A673 (cell line): ENCODE data around the gene HNRNPUL1. TPM values are rescaled to one million over a fixed set of nuclear protein-coding genes. Genes with fewer than 3 reads are reported as not detected.

ENCODE experiments used
- BruUV-seq: library from RNA; stranded (reverse); fragments of 400-500 nt; replicated peaks from 2 replicates; lab custom pipeline; 2021; lab: Mats Ljungman, UMichigan
- CTCF ChIA-PET: fragments of 300-600 bp; sonication (Branson Sonifier 250); formaldehyde crosslinking; loops from one replicate; lab custom pipeline; 2022; ENCODE audit warnings: antibody characterized with exemption; lab: Charles Lee
- POLR2A ChIA-PET: fragments of 300-600 bp; sonication (Branson Sonifier 250); formaldehyde crosslinking; loops from one replicate; lab custom pipeline; 2022; ENCODE audit warnings: antibody characterized with exemption; ENCODE audit not compliant: low non-redundant PET; lab: Charles Lee
- DNase-seq: peaks from one replicate; pipeline ENCODE4 v3.0.0-alpha.2; 2015; ENCODE audit warnings: low spot score
- H3K27ac ChIP-seq: fragments of 200-600 bp; sonication (generic); 2 replicates; pipeline ENCODE4 v1.5.1; 2016; ENCODE audit warnings: mixed run types, low read depth, mild to moderate bottlenecking, mixed read lengths, antibody characterized with exemption, low read length; ENCODE audit not compliant: poor library complexity, severe bottlenecking
- H3K27me3 ChIP-seq: fragments of 200-600 bp; sonication (generic); replicated peaks from 2 replicates; pipeline ENCODE4 v1.6.1; 2017; ENCODE audit warnings: mixed run types, low read depth, mild to moderate bottlenecking, mixed read lengths, antibody characterized with exemption, low read length; ENCODE audit not compliant: insufficient read depth, poor library complexity
- H3K36me3 ChIP-seq: fragments of 200-600 bp; sonication (generic); 2 replicates; pipeline ENCODE4 v1.6.1; 2016; ENCODE audit warnings: mixed run types, mild to moderate bottlenecking, mixed read lengths, antibody characterized with exemption, low read length; ENCODE audit not compliant: insufficient read depth, poor library complexity, severe bottlenecking
- H3K4me1 ChIP-seq: fragments of 200-600 bp; sonication (generic); 2 replicates; pipeline ENCODE4 v1.6.1; 2017; ENCODE audit warnings: mixed run types, mild to moderate bottlenecking, mixed read lengths, antibody characterized with exemption, low read length; ENCODE audit not compliant: insufficient read depth, poor library complexity, severe bottlenecking
- H3K4me3 ChIP-seq: fragments of 200-600 bp; sonication (generic); 2 replicates; pipeline ENCODE4 v1.5.1; 2016; ENCODE audit warnings: low read depth, mixed run types, mild to moderate bottlenecking, mixed read lengths, low read length; ENCODE audit not compliant: poor library complexity, severe bottlenecking
- H3K9me3 ChIP-seq: fragments of 200-600 bp; sonication (generic); 2 replicates; pipeline ENCODE4 v1.6.1; 2016; ENCODE audit warnings: mixed run types, low read depth, mild to moderate bottlenecking, mixed read lengths, antibody characterized with exemption, low read length; ENCODE audit not compliant: poor library complexity, severe bottlenecking
- EZH2 ChIP-seq: fragments of 200-600 bp; sonication (generic); IDR thresholded peaks from 2 replicates; pipeline ENCODE4 v1.6.1; 2017; ENCODE audit warnings: borderline replicate concordance, low read depth, mild to moderate bottlenecking, mixed read lengths, antibody characterized with exemption, low read length; ENCODE audit not compliant: poor library complexity, severe bottlenecking
- intact Hi-C: fragments of 100-400 bp; cut with micrococcal nuclease; formaldehyde crosslinking; loops from one replicate; pipeline ENCODE4 v1.10.0; 2022; ENCODE audit not compliant: unreplicated experiment
- total RNA-seq: library from RNA; stranded (reverse); gene quantifications from 2 replicates; pipeline ENCODE4 v1.2.3, GENCODE V29; 2021
- TF ChIP-seq, protein P1 (sequence below): fragments of 300-800, 200-600 bp; sonication (generic); conservative IDR thresholded peaks from 2 replicates; pipeline ENCODE4 v1.5.1; 2017; ENCODE audit warnings: low read depth, mild to moderate bottlenecking, antibody characterized with exemption, low read length, moderate library complexity, mixed read lengths

The HNRNPUL1 gene
- total RNA-seq, 1 experiment from 2014 or later = 344 TPM

DNA sequence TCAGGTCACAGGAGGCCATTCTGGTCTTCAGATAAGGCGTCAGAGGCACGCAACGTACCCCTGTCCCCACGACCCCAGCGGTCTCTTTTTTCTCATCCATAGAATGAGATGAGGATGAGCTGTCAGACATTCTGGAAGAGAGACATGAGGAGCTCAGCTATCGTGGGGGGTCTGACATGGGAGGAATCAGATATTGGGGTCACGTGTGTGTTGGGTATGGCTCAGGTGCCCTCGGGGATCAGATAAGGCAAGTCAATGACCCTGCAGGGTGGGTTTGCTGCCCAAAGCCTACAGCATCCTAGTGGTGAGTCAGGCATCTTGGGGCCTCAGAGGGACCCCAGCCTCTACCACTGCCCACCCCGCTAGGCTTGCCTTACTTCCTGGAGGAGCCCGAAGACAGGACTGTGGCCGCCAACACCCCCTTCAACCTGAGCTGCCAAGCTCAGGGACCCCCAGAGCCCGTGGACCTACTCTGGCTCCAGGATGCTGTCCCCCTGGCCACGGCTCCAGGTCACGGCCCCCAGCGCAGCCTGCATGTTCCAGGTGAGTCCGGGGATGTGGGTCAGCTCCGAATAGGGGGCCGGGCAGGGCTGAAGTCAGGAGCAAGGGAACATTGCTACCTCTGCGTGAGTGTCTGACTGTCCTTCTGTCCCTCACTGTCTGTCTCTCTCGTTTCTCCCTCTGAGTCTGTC is 42.5 kb upstream of the HNRNPUL1 start:
- no peak for TF ChIP-seq EZH2
- TF ChIP-seq, protein P1, sequence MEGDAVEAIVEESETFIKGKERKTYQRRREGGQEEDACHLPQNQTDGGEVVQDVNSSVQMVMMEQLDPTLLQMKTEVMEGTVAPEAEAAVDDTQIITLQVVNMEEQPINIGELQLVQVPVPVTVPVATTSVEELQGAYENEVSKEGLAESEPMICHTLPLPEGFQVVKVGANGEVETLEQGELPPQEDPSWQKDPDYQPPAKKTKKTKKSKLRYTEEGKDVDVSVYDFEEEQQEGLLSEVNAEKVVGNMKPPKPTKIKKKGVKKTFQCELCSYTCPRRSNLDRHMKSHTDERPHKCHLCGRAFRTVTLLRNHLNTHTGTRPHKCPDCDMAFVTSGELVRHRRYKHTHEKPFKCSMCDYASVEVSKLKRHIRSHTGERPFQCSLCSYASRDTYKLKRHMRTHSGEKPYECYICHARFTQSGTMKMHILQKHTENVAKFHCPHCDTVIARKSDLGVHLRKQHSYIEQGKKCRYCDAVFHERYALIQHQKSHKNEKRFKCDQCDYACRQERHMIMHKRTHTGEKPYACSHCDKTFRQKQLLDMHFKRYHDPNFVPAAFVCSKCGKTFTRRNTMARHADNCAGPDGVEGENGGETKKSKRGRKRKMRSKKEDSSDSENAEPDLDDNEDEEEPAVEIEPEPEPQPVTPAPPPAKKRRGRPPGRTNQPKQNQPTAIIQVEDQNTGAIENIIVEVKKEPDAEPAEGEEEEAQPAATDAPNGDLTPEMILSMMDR = no peak
- intact Hi-C loops = no loop called here
- no peaks in the 10 kb centered on the region for H3K9me3 ChIP-seq
- no TSS peak for BruUV-seq
- H3K4me3 ChIP-seq = no peak overlapping the region
- H3K27ac ChIP-seq = no peak overlapping the region
- CTCF ChIA-PET = no interaction called here
- H3K4me1 ChIP-seq = peaks cover 2% of the 10 kb centered on the region
- no peak for DNase-seq
- no peaks in the 10 kb centered on the region for H3K36me3 ChIP-seq
- POLR2A ChIA-PET = interaction anchor here (0.6 kb wide), 1 partner anchor 13 kb away, joined by 3 read pairs; no protein-coding TSS in a partner anchor
- no peaks in the 10 kb centered on the region for H3K27me3 ChIP-seq

DNA sequence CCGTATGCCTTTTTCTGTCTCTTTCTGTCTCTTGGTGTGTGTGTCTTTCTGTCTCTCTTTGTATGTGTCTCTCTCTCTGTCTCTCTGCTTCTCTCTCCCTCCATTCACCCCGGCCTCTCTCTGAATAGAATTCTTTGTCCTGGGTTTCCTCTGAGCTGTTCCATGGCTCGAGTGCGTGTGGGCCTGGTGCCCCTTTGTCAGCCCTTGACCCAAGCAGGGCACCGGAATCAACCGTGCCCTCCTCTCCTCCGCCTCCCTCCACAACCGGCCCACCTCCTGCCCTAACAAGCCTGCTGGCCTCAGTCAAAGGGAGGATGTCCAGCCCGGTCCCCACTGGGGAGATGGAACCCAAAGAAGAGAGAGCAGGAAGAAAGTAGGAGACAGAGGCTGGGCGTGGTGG is 41.9 kb upstream of the HNRNPUL1 start:
- TF ChIP-seq, protein P1 = no peak
- no peak for TF ChIP-seq EZH2
- H3K27ac ChIP-seq = no peak overlapping the region
- peaks cover 6% of the 10 kb centered on the region for H3K4me1 ChIP-seq
- ChIA-PET CTCF (no interaction called here), POLR2A (no interaction called here)
- no peaks in the 10 kb centered on the region for H3K27me3 ChIP-seq
- intact Hi-C loops = no loop called here
- no peaks in the 10 kb centered on the region for H3K36me3 ChIP-seq
- no peak for DNase-seq
- H3K9me3 ChIP-seq = no peaks in the 10 kb centered on the region
- no TSS peak for BruUV-seq
- no peak overlapping the region for H3K4me3 ChIP-seq

DNA sequence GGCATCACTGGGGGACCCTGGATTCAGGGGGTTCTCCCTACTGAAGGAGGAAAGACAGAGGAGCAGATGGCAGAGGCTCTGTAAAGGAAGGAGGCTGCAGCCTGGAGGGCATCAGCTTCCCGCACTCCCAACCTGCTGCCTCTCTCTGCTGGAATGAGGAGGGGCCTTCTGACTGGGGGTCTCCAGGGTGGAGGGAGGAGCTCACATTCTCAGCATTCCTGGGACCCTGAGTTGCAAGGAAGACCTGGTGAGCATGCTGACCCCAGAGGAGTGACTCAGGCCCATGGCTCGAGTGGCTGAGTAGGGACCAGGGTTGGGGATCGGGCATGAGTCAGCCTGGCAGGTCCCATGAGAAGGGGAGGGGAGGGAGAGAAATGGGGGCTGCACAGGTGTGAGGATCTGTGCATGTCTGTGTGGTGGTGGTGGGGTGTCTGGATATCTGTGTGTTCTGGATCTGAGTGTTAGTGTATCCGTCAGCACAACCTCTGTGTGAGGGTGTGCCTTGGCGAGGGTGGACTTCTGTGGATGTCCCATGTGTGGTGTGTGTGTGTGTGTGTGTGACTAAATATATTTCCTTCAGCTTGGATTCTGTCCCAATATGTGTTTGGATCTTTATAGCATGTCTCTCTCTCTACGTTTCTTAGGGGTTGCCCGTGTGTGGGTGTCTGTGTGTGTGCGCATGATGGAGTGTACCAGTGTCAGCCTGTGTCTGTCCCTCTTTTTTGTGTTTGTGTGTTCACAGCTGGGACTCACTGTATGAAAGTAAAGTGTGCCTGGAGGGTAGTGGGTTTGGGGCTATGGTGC is 40.5 kb upstream of the HNRNPUL1 start:
- no peak overlapping the region for H3K27ac ChIP-seq
- CTCF ChIA-PET = no interaction called here
- H3K36me3 ChIP-seq = no peaks in the 10 kb centered on the region
- BruUV-seq = no TSS peak
- H3K4me1 ChIP-seq = peaks cover 6% of the 10 kb centered on the region
- TF ChIP-seq, protein P1 = no peak
- TF ChIP-seq EZH2 = no peak
- no peak for DNase-seq
- POLR2A ChIA-PET = no interaction called here
- H3K4me3 ChIP-seq = no peak overlapping the region
- intact Hi-C loops = no loop called here
- no peaks in the 10 kb centered on the region for H3K9me3 ChIP-seq
- H3K27me3 ChIP-seq = no peaks in the 10 kb centered on the region
